SJCRH30 (cell line): ENCODE results near the gene ARF1. TPM values are rescaled to one million over a fixed set of nuclear protein-coding genes. Genes with fewer than 3 reads are reported as not detected.

ENCODE experiments used
- DNase-seq, 2 experiments: peaks; one replicate each; pipeline ENCODE4 v3.0.0-alpha.2; 2015 to 2020
- H3K27ac ChIP-seq: fragments of 250-450 bp; sonication (Bioruptor Pico); 2 replicates; pipeline ENCODE4 v1.5.1; 2020; ENCODE audit warnings: mild to moderate bottlenecking, moderate library complexity
- H3K27me3 ChIP-seq: fragments of 250-450 bp; sonication (Bioruptor Pico); 2 replicates; pipeline ENCODE4 v1.5.1; 2020; ENCODE audit warnings: mild to moderate bottlenecking, moderate library complexity
- H3K36me3 ChIP-seq: fragments of 250-450 bp; sonication (Bioruptor Pico); 2 replicates; pipeline ENCODE4 v1.5.1; 2020; ENCODE audit warnings: mild to moderate bottlenecking, moderate library complexity
- H3K4me1 ChIP-seq: fragments of 250-450 bp; sonication (Bioruptor Pico); 2 replicates; pipeline ENCODE4 v1.5.1; 2020; ENCODE audit warnings: mild to moderate bottlenecking, moderate library complexity
- H3K4me3 ChIP-seq: fragments of 250-450 bp; sonication (Bioruptor Pico); 2 replicates; pipeline ENCODE4 v1.5.1; 2020; ENCODE audit warnings: mild to moderate bottlenecking, moderate library complexity
- H3K9me3 ChIP-seq: fragments of 250-450 bp; sonication (Bioruptor Pico); replicated peaks from 2 replicates; pipeline ENCODE4 v1.5.1; 2020; ENCODE audit warnings: mild to moderate bottlenecking, moderate library complexity
- total RNA-seq: library from RNA; depleted of rRNA; stranded (reverse); fragments of >200 nt; shearing (Covaris generic); gene quantifications from 2 replicates; pipeline ENCODE4 v1.2.3, GENCODE V29; 2014

Gene ARF1
- total RNA-seq, 1 experiment from 2014 or later = 309 TPM

DNA sequence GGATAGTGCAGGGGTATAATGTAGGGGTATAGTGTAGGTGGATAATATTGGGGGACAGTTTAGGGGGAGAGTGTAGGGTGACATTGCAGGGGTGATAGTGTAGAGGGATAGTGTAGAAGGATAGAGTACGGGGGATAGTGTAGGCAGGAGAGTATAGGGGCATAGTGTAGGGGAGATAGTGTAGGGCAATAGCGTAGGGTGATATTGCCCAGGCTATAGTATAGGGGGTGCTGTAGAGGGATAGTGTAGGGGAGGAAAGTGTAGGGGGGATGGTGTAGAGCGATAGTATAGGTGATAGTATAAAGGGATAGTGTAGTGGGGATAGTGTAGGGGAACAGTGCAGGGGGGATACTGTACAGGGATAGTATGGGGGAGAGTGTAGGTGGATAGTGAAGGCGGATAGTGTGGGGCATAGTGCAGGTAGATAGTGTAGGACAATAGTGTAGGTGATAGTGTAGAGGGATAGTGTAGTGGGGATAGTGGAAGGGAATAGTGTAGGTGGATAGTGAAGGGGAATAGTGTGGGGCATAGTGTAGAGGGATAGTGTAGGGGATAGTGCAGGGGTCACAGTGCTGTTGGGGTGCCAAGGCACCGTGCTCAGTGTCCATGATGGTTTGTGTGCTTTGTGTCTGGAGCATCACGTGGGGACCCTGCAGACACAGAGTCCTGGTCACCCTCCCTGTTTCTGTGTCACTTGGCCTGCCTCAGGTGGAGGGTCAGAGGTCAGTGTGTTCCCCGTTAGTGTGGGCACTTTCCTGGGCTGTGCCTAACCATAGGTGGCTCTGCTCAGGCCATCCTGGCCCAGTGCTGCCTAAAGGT is 10.5 kb upstream of the ARF1 start:
- Histone ChIP-seq H3K27me3 (no peaks in the 10 kb centered on the region), H3K4me3 (no peak overlapping the region), H3K27ac (no peak overlapping the region), H3K4me1 (peaks cover 13% of the 10 kb centered on the region), H3K9me3 (no peaks in the 10 kb centered on the region), H3K36me3 (no peaks in the 10 kb centered on the region)
- no peak for DNase-seq

DNA sequence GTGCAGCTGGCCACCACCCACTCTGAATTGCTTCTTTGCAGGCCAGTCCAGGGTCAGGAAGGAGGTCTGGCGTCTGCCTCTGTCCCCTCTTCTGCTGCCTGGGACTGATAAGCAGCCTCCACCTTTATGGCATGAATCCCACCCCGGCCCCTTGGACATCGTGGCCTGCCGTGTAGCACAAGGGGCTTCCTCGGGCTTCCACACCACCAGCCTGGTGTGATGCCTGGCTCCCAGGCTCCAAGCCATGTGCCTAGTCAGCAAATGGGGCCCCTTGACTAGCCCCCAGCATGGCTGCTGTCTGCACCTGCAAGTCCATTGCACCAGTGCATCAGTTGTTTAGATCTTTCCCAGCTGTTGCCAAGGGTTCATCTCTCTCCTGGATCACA is 9.9 kb upstream of the ARF1 start:
- H3K9me3 ChIP-seq = no peaks in the 10 kb centered on the region
- H3K4me1 ChIP-seq = peaks cover 13% of the 10 kb centered on the region
- no peak overlapping the region for H3K27ac ChIP-seq
- no peak for DNase-seq
- no peaks in the 10 kb centered on the region for H3K27me3 ChIP-seq
- H3K36me3 ChIP-seq = no peaks in the 10 kb centered on the region
- H3K4me3 ChIP-seq = no peak overlapping the region

DNA sequence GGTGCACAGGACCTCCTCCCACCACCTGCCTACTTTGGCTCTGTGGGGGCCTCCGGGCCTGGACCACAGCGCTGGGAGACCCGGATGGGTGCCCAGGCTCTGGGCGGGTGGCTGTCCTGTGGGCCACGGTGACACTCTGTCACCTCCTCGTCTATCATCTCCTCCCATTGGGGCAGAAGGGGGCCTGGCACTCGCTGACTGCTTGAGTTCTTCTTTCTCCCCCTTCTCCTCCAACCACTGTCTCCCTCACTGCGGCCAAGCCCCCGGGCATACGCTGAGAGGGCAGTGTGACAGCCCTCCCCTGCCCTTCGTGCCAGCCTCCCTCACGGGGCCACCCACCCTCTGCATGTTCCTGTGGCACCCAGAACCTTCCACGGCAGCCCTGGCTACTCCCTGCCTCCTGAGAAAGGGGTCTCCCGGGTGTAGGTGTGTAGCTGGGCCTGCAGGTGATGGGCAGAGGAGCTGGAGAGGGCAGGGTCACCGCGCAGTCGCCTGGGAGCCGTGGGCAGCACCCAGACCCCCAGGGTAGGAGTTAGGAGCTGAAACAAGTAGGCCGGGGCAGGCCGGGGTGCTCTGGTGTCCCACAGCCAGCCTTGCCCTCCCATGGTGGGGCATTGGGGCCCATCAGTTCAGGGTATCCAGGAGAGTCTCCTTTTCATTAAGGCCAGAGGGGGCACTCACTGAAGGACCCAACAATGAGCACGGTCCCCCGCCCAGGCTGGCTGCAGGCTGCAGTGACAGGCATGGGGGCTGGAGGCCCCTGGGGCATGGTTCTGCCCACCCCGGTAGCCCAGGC is 9.2 kb upstream of the ARF1 start:
- H3K9me3 ChIP-seq = no peaks in the 10 kb centered on the region
- peaks cover 13% of the 10 kb centered on the region for H3K4me1 ChIP-seq
- DNase-seq = no peak
- no peaks in the 10 kb centered on the region for H3K27me3 ChIP-seq
- peak overlapping the region; percentile 26; the same call in 1 of the 2 replicates for H3K27ac ChIP-seq
- H3K4me3 ChIP-seq = no peak overlapping the region
- H3K36me3 ChIP-seq = no peaks in the 10 kb centered on the region

DNA sequence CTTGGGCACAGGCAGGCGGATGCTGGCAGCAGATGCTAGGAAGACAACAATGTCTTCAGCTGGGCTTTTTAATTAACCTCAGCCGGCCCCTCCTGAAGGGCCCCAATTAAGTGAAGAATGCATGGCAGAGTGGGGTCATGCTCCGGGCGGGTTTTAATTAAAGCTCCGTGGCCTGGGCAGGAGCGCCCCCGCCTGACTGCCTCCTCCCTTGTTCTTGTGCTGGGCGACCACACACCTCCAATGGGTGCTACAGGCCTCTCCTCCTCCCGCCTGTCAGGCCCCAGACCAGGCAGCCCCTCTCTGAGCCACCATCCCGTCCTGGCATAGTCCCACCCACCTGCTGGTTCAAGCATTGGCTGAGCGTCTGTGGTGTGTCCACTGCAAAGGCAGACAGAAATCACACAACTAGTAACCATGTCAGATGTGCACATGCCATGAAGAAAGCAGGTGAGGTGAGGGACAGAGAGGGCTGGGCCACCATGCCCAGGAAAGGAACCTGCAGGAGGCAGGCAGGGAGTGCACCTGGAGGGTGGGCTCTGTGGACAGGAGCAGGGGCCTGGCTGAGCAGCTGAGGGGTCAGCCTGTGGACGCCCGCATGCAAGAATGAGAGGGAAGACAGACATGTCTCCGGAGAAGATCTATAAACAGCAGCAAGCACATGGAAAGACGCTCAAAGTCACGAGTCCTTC is 8.5 kb upstream of the ARF1 start:
- H3K27ac ChIP-seq = peak overlapping the region; percentile 26; the same call in 1 of the 2 replicates
- peaks cover 13% of the 10 kb centered on the region for H3K4me1 ChIP-seq
- DNase-seq = peak; percentile 80 to 82
- no peak overlapping the region for H3K4me3 ChIP-seq
- no peaks in the 10 kb centered on the region for H3K9me3 ChIP-seq
- no peaks in the 10 kb centered on the region for H3K36me3 ChIP-seq
- H3K27me3 ChIP-seq = no peaks in the 10 kb centered on the region

DNA sequence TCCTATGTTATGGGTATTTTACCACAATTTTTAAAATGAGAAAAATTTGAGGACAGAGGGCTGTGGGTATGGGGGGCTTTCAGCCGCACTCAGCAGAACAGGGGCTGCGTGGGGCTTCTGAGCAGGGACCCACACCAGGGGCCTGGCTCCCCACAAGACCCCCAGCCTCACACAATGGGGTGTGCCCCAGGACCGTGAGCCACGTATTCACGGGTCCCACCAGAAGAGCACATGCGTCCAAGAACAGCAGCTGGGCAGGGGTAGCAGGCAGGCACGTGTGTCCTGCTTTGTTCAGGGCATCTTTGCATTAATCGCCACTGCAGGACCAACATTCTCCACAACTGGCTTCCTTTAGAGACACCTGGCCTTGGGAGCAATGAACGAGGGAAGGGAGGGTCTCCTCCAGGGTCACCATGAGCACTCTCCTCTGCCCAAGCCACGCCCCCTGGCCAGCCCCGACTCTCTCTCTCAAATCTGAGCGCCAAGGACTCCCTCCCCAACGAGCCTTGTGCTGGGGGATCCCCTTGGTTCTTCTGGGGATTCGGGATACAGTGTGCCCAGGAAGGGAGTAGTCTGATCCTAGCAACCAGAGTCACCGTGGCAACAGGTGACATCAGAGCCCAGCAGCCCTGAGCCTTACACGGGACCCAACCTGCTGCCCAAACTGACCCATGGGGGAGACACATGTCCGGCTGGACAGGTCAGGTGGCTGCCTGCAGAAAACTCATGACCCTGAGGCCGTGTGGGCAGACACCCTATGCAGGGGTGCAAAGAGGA is 7.4 kb upstream of the ARF1 start:
- peaks cover 13% of the 10 kb centered on the region for H3K4me1 ChIP-seq
- H3K36me3 ChIP-seq = no peaks in the 10 kb centered on the region
- no peaks in the 10 kb centered on the region for H3K27me3 ChIP-seq
- H3K27ac ChIP-seq = no peak overlapping the region
- no peak overlapping the region for H3K4me3 ChIP-seq
- DNase-seq = no peak
- no peaks in the 10 kb centered on the region for H3K9me3 ChIP-seq

DNA sequence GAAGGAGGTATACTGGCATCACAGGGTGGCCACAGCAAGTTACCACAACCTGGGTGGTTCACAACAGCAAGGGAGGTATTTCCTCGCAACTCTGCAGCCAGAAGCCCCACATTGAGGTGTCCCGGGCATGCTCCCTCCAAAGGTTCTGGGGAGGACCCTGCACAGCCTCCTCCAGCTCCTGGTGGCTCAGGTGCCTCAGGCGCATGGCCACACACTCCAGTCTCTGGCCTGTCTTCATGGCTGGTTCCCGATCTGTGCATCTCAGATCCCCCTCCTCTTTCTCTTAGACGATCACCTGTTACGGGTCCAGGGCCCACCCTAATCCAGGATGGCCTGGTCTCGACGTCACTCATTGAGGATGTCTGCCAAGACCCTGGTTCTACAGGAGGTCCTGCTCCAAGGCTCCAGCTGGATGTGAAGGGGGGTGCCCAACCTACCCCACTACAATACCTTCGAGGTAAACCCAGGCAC is 6.7 kb upstream of the ARF1 start:
- no peak for DNase-seq
- H3K27ac ChIP-seq = no peak overlapping the region
- peaks cover 13% of the 10 kb centered on the region for H3K4me1 ChIP-seq
- H3K9me3 ChIP-seq = no peaks in the 10 kb centered on the region
- no peaks in the 10 kb centered on the region for H3K27me3 ChIP-seq
- no peak overlapping the region for H3K4me3 ChIP-seq
- H3K36me3 ChIP-seq = no peaks in the 10 kb centered on the region

DNA sequence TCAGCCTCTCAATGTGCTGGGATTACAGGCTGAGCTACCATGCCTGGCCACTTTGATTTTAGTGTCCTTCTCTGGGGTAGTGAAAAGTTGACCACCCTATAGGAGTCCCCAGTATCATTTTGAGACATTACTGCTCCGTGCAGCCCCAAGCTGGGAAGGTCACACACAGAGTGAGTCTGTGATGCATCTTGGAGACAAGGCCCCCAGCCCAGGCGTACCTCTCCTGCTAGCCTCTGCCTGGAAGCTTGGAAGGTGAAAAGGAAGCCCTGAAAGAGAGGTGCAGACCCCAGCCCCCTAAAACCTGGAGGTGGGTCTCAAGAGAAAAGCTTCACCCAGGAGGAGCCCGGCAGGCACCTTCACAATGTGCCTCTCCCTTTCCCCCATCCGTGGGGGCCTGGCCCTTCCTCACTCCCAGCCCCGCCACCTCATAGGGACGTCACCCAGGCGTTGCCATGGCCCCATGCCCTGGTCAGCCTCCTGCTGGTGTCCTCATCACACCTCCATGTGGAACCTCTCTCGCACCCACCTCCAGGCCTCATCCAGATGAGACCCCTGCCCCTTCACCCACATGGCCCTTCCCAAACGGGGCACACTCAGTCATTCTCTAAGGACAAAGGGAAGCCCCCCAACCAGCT is 5.6 kb upstream of the ARF1 start:
- no peak overlapping the region for H3K4me3 ChIP-seq
- H3K27me3 ChIP-seq = no peaks in the 10 kb centered on the region
- H3K4me1 ChIP-seq = peaks cover 13% of the 10 kb centered on the region
- no peak overlapping the region for H3K27ac ChIP-seq
- no peaks in the 10 kb centered on the region for H3K36me3 ChIP-seq
- no peak for DNase-seq
- H3K9me3 ChIP-seq = no peaks in the 10 kb centered on the region

DNA sequence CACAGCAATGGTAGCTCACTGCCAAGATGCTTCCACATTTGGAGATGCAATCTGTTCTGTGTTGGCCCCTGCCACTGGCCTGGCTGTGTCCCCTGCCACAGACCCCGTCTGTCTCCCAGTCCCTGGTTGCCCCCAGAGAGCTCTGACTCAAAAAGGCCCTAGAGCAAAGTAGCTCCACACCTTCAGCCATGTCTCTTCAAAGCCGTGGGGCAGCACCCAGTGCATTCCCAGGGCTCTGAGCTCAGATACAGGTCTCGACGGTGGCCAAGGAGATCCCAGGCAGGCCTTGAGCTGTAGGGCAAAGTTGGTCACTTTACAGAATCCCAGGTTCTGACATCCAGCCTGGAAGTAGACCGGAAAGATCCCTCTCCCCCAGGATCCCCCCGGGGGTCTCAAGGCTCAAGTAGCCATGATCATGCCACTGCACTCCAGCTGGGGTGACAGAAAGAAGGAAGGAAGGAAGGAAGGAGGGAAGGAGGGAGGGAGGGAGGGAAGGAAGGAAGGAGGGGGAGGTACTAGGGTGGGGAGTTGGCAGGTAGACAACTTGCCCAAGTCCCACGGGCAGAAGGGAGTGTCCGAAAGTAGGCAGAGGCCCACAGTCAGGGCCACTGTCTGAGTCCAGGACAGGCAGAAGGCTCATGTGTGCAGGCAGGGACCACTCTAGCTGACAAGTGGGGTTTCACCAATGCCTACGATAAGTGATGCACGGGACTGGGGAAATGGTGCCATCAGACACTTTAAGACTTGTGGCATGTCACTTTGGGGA is 4.8 kb upstream of the ARF1 start:
- Histone ChIP-seq H3K36me3 (no peaks in the 10 kb centered on the region), H3K4me3 (no peak overlapping the region), H3K9me3 (no peaks in the 10 kb centered on the region), H3K4me1 (peaks cover 13% of the 10 kb centered on the region), H3K27me3 (no peaks in the 10 kb centered on the region), H3K27ac (no peak overlapping the region)
- no peak for DNase-seq

DNA sequence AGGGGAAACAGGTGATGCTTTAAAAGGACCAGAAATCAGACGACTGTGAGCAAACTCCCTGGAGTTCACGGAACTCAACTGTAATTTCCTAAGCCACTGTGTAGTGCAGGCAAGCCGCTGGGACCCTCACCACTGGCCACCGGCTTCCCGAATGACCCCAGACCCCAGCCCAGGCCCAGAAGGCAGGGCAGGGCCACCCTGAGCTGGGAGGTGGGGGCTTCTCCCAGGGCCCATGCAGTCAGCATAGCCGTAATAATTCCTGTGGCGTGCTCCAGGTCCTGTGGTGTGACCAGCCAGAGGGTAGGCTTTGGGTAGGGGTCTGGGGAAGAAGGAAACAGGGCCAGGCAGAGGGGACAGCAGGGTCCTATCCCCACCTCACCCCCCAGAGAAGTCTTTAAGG is 3.5 kb upstream of the ARF1 start:
- H3K4me1 ChIP-seq = peaks cover 2% of the 10 kb centered on the region; the same call in 1 of the 2 replicates
- H3K27me3 ChIP-seq = no peaks in the 10 kb centered on the region
- no peaks in the 10 kb centered on the region for H3K9me3 ChIP-seq

DNA sequence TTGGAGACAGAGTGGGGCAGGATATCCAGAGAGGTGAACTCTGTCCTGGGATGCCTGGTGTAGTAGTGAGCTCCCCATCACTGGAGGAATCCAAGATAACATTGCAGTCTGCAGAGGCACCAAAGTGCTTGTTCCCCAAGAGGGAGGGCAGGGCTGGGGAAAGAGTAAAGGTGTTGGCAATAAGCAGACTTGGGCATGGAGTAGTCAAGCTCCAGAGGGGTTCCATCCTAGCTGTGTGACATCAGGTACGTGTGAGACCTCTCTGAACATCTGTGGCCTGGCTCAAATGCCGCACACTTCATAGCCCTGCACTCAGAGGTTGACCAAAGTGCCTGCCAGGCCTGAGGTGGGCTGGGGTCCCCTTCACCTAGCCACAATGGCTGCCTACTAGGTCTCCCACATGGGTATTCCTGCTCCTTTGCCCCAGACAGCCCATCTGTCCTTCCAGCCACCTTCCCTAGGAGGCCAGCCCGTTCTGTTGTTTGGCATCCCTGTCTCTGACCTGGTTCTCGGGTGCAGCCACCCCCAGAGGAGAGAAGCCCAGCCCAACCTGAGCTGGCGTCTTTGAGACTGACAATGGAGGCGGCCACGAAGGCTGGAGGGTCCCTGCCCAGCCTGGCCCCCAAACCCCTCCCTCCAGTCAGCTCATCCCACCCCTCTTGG is 2.8 kb upstream of the ARF1 start:
- Histone ChIP-seq H3K36me3 (peaks cover 7% of the 10 kb centered on the region; the same call in 1 of the 2 replicates), H3K9me3 (no peaks in the 10 kb centered on the region), H3K4me1 (peaks cover 4% of the 10 kb centered on the region; the same call in 1 of the 2 replicates), H3K4me3 (no peak overlapping the region), H3K27me3 (no peaks in the 10 kb centered on the region), H3K27ac (no peak overlapping the region)
- DNase-seq = no peak

More for the DNA sequence above, 3.5 kb upstream of the ARF1 start:
- no peaks in the 10 kb centered on the region for H3K36me3 ChIP-seq
- H3K27ac ChIP-seq = no peak overlapping the region
- DNase-seq = no peak
- no peak overlapping the region for H3K4me3 ChIP-seq

DNA sequence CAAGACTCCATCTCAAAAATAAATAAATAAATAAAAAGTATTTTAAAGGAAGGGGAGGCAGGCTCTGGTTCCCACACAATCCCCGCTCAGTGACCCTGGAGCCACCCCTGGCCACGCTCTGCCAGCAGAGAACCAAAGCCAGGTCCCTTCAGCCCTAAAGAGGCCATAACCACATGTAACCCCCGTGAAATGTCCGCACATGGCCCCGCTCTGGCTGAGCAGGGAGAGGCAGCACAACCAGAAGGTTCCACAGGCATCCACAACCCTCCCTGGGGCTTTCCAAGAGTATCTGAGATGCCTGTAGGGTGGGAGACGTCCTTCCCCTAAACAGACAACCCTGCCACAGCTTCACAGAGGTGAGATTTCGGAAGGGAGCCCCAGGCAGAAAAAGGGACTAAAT is 1.4 kb upstream of the ARF1 start:
- DNase-seq = no peak
- H3K27ac ChIP-seq = no peak overlapping the region

DNA sequence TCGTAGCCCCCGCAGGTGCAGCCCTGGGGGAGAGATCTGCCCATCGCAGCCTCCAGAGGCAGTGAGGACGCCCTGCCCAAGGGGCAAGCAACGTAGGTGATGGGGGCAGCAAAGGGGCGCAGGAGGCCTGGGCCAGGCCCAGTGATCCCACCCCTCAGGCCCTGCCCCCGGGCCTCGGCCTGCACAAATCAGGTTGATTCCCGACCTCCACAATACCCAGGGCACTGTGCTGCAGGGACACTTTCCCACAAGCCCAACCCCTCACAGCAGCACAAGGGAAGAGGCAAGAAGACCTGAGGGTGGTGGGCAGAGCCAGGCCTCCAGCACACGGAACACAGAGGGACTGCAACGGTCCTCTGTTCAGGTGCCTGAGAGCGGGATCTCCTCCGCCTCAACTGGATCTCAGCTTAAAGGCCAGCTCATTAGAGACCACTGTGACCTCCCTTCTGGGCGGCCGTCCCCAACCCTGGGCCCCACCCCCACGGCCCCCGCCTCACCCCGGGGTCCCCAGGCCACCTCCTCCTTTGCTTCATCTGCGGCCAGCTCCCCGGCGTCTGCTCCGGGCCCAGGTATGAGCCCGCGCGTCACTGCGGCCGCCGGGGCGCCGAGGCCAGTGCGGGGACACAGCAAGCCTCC is 812 bp upstream of the ARF1 start:
- peaks cover 17% of the 10 kb centered on the region; the same call in 1 of the 2 replicates for H3K4me1 ChIP-seq
- no peaks in the 10 kb centered on the region for H3K27me3 ChIP-seq
- H3K27ac ChIP-seq = peak overlapping the region; percentile 83
- no peaks in the 10 kb centered on the region for H3K9me3 ChIP-seq
- peaks cover 17% of the 10 kb centered on the region for H3K36me3 ChIP-seq
- H3K4me3 ChIP-seq = peak overlapping the region; percentile 80
- DNase-seq = peak; percentile 42 to 47

More for the DNA sequence above, 1.4 kb upstream of the ARF1 start:
- Histone ChIP-seq H3K27me3 (no peaks in the 10 kb centered on the region), H3K36me3 (peaks cover 17% of the 10 kb centered on the region), H3K4me3 (no peak overlapping the region), H3K9me3 (no peaks in the 10 kb centered on the region), H3K4me1 (peaks cover 17% of the 10 kb centered on the region; the same call in 1 of the 2 replicates)
